WI38 (cell line): ENCODE results near the gene LAMA3.

Experiments
- H3K4me3 ChIP-seq: 2 replicates; pipeline ENCODE4 v1.5.1; 2011; ENCODE audit warnings: low read depth, mild to moderate bottlenecking, control low read depth, low read length
- TF ChIP-seq, protein P1 (sequence below): IDR thresholded peaks from 2 replicates; pipeline ENCODE4 v1.5.1; 2012; ENCODE audit warnings: low read depth, mild to moderate bottlenecking, control low read depth, low read length

Gene LAMA3

GRCh38 chr18:23758281-23758680 is 69.0 kb downstream of the LAMA3 start:
- TF ChIP-seq, protein P1, sequence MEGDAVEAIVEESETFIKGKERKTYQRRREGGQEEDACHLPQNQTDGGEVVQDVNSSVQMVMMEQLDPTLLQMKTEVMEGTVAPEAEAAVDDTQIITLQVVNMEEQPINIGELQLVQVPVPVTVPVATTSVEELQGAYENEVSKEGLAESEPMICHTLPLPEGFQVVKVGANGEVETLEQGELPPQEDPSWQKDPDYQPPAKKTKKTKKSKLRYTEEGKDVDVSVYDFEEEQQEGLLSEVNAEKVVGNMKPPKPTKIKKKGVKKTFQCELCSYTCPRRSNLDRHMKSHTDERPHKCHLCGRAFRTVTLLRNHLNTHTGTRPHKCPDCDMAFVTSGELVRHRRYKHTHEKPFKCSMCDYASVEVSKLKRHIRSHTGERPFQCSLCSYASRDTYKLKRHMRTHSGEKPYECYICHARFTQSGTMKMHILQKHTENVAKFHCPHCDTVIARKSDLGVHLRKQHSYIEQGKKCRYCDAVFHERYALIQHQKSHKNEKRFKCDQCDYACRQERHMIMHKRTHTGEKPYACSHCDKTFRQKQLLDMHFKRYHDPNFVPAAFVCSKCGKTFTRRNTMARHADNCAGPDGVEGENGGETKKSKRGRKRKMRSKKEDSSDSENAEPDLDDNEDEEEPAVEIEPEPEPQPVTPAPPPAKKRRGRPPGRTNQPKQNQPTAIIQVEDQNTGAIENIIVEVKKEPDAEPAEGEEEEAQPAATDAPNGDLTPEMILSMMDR, result no peak
- no peak overlapping the region for H3K4me3 ChIP-seq

DNA sequence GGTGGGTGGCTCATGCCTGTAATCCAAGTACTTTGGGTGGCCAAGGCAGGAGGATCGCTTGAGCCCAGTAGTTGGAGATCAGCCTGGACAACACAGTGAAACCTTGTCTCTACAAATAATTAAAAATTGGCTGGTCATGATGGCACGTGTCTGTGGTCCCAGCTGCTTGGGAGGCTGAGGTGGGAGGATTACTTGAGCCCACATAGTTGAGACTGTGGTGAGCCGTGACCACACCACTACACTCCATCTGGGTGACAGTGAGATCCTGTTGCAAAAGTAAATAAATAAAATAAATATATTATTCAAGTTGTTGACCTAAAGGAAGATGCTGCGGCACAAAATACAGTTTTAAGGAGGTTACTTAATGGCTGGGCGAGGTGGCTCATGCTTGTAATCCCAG is 72.7 kb downstream of the LAMA3 start:
- TF ChIP-seq, protein P1, result no peak
- no peak overlapping the region for H3K4me3 ChIP-seq

GRCh38 chr18:23763343-23763742 is 74.1 kb downstream of the LAMA3 start:
- H3K4me3 ChIP-seq, result no peak overlapping the region
- TF ChIP-seq, protein P1, result no peak

GRCh38 chr18:23765931-23766330 is 76.7 kb downstream of the LAMA3 start:
- no peak overlapping the region for H3K4me3 ChIP-seq
- TF ChIP-seq, protein P1, result no peak

DNA sequence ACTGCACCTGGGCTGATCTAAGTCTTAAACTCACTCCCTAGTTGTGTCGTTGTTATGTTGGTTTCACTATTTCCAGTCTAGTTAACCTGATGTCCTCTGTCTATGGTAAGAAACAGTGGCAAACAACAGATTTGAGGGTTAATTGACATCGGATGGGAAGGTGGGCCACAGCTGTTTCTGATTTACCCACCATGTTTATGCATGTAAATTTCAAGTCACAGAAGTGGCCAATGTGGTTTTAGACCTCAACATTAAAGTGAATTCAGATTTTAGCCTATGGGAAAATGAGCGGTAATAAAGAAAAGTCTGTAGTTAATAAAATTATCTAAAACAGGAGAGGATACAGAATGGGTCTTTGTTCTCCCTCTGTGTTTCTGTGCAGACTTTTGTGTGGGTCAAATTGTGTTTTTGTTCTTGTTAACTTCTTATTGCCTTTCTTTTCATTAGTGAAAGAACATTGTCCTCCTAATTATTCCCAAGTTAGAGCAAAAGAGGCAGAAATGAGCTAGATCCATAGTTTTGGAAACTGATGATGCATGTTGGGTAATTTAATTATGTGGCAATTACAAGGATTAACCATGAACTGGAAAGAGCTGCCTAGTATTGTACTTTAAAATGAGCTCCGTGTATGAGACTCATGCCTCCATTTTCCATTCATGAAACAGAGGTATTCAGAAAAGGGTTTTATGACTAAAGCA is 83.2 kb downstream of the LAMA3 start:
- TF ChIP-seq, protein P1, result no peak

DNA sequence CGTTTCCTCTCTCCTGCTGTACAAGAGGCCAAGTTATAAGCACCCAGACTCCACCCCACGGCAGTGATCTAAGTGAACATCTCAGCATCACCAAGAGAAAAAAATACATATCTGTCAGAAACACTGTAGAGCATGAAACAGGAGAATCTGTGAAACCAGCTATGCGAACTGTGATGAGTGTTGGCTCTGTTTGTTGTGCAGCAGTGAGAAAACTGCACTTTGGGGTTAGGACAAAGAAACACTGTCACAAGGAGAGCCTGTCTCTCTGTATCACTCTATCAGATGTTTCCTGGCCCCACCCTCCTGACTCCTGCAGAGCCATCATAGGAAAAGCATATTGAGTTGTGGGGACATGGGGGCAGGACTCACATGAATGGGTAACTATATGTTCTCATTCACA is 87.1 kb downstream of the LAMA3 start:
- H3K4me3 ChIP-seq, result no peak overlapping the region
- TF ChIP-seq, protein P1, result no peak

More for the DNA sequence above, 83.2 kb downstream of the LAMA3 start:
- no peak overlapping the region for H3K4me3 ChIP-seq

GRCh38 chr18:23778828-23779227 is 89.6 kb downstream of the LAMA3 start:
- TF ChIP-seq, protein P1, result no peak
- no peak overlapping the region for H3K4me3 ChIP-seq
